H1 (cell line): ENCODE results near the gene C15orf39. TPM values are rescaled to one million over a fixed set of nuclear protein-coding genes. Genes with fewer than 3 reads are reported as not detected.

Source experiments
- BACH1 ChIP-seq: IDR thresholded peaks from 2 replicates; pipeline ENCODE4 v1.6.1; 2012; ENCODE audit warnings: low read length, improper control_type of control experiment
- CBX5 ChIP-seq: fragments of 300-800, 300-1000 bp; sonication (generic); IDR thresholded peaks from 2 replicates; pipeline ENCODE4 v1.7.1; 2016; ENCODE audit warnings: antibody characterized with exemption, low read length, low read depth
- CHD7 ChIP-seq: fragments of 300-600 bp; sonication (generic); IDR thresholded peaks from 2 replicates; pipeline ENCODE4 v1.7.1; 2012; ENCODE audit warnings: low read length, moderate library complexity, mild to moderate bottlenecking, inconsistent platforms; ENCODE audit not compliant: insufficient replicate concordance
- CTCF ChIP-seq, 3 experiments: IDR thresholded peaks; 1 replicate in 2 of 3; 2 replicates in 1 of 3; pipeline versions ENCODE4 v1.5.1 to v1.6.1; 2011; ENCODE audit warnings: low read length in 3 of 3, mild to moderate bottlenecking in 3 of 3, inconsistent platforms in 2 of 3, low read depth in 1 of 3, moderate library complexity in 1 of 3; ENCODE audit not compliant: insufficient read depth in 1 of 3; ENCODE audit errors: control extremely low read depth in 1 of 3
- MAX ChIP-seq: IDR thresholded peaks from 2 replicates; pipeline ENCODE4 v1.6.1; 2012; ENCODE audit warnings: inconsistent platforms
- SIN3A ChIP-seq, 2 experiments: IDR thresholded peaks in 1 of 2; conservative IDR thresholded peaks in 1 of 2; 2 replicates each; pipeline ENCODE4 v1.6.1; 2011 to 2012; ENCODE audit warnings: low read length in 2 of 2, improper control_type of control experiment in 1 of 2, low read depth in 1 of 2, mild to moderate bottlenecking in 1 of 2
- SUZ12 ChIP-seq: fragments of 200-600 bp; sonication (generic); IDR thresholded peaks from 2 replicates; pipeline ENCODE4 v1.6.1; 2012; ENCODE audit warnings: mild to moderate bottlenecking, inconsistent platforms, low read length, moderate library complexity, mixed read lengths
- polyA plus RNA-seq, 7 experiments: library from polyadenylated mRNA; depleted of rRNA in 3 of 7; stranded (reverse) in 5 of 7; unstranded in 2 of 7; fragments of >200 nt in 5 of 7; fragments of 200-250 nt in 2 of 7; gene quantifications; 1 replicate in 5 of 7; 2 replicates in 1 of 7; 4 replicates in 1 of 7; pipeline versions ENCODE4 v1.2.1 to v1.2.3, GENCODE V29; 2011 to 2013; ENCODE audit warnings: missing spikeins in 2 of 7, mixed read lengths in 2 of 7
- total RNA-seq: library from RNA; stranded (reverse); fragmentation: NEBNext Ultra II Directional; extraction: Animal tissue kit (Norgen Biotek cat#: 25700); gene quantifications from 2 replicates; pipeline ENCODE4 v1.2.1, GENCODE V29; 2021

The C15orf39 gene
- total and polyA plus RNA-seq, 2 of the 8 experiments (the other 6 are each of a cell fraction or from before 2014, with no cell fraction given): 13.8 to 38.5 TPM

GRCh38 chr15:75225951-75226732 is 24.5 kb downstream of the C15orf39 start (continued):
- TF ChIP-seq CTCF (IDR thresholded peaks at IDR 0.05; ENCODE audit: control extremely low read depth in 1 of 3, insufficient read depth in 1 of 3, low read depth in 1 of 3, low read length in 3 of 3) (no peak), CBX5 (no peak), BACH1 (no peak), MAX (no peak), CHD7 (no peak), SUZ12 (no peak), SIN3A (conservative IDR thresholded peaks at IDR 0.05 in 1 of 2, IDR thresholded peaks at IDR 0.05 in 1 of 2; ENCODE audit: low read depth in 1 of 2, low read length in 2 of 2) (no peak)
